C4-2B (cell line): ENCODE measurements around the gene HTR7.

Source experiments
- ZFX ChIP-seq: fragments of 450-650 bp; IDR thresholded peaks from 2 replicates; pipeline ENCODE4 v1.6.1; 2017
- TF ChIP-seq, protein P1 (sequence below): fragments of 450-650 bp; conservative IDR thresholded peaks from 2 replicates; pipeline ENCODE4 v1.5.1; 2017; ENCODE audit warnings: mild to moderate bottlenecking

DNA sequence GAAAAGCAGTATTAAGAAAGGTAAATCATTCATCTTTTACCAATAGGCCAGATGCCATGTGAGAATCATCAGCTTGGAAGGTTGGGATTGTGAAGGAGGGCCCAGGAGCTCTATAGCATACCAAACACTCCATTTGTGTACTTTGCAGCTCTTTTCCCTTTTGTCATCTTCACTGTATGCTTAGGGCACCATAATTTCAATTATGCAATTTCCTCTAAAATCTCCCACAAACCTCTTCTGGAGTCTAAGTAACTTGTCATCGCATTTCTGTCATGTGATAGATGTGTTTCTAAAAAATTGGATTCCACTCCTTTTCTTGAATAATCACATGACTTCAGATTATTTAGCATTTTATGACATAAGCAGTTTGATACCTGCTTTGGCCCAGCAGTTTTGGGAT is 31.8 kb upstream of the HTR7 start:
- TF ChIP-seq, protein P1, sequence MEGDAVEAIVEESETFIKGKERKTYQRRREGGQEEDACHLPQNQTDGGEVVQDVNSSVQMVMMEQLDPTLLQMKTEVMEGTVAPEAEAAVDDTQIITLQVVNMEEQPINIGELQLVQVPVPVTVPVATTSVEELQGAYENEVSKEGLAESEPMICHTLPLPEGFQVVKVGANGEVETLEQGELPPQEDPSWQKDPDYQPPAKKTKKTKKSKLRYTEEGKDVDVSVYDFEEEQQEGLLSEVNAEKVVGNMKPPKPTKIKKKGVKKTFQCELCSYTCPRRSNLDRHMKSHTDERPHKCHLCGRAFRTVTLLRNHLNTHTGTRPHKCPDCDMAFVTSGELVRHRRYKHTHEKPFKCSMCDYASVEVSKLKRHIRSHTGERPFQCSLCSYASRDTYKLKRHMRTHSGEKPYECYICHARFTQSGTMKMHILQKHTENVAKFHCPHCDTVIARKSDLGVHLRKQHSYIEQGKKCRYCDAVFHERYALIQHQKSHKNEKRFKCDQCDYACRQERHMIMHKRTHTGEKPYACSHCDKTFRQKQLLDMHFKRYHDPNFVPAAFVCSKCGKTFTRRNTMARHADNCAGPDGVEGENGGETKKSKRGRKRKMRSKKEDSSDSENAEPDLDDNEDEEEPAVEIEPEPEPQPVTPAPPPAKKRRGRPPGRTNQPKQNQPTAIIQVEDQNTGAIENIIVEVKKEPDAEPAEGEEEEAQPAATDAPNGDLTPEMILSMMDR = no peak
- TF ChIP-seq ZFX = no peak
